MM.1S (cell line): Measurements from ENCODE around the gene MYLK4.

Experiments used
- DNase-seq: peaks from one replicate; pipeline ENCODE4 v3.0.0-alpha.2; 2015
- H2AFZ ChIP-seq: fragments of 300-600 bp; sonication (generic); 2 replicates; pipeline ENCODE4 v1.6.0; 2016; ENCODE audit warnings: antibody characterized with exemption, low read length
- H3F3A ChIP-seq: fragments of 300-600 bp; sonication (generic); 2 replicates; pipeline ENCODE4 v1.6.1; 2016; ENCODE audit warnings: mild to moderate bottlenecking, antibody characterized with exemption, low read length, moderate library complexity, mixed read lengths; ENCODE audit not compliant: insufficient read depth
- H3K27ac ChIP-seq: fragments of 300-600 bp; sonication (generic); 2 replicates; pipeline ENCODE4 v1.5.1; 2016; ENCODE audit warnings: mild to moderate bottlenecking, low read length
- H3K27me3 ChIP-seq: fragments of 300-600 bp; sonication (generic); replicated peaks from 2 replicates; pipeline ENCODE4 v1.6.0; 2016; ENCODE audit warnings: low read length; ENCODE audit not compliant: insufficient read depth
- H3K36me3 ChIP-seq: fragments of 300-600 bp; sonication (generic); replicated peaks from 2 replicates; pipeline ENCODE4 v1.6.1; 2016; ENCODE audit warnings: mild to moderate bottlenecking, low read length, mixed read lengths; ENCODE audit not compliant: insufficient read depth
- H3K4me1 ChIP-seq: fragments of 300-600 bp; sonication (generic); 2 replicates; pipeline ENCODE4 v1.6.1; 2016; ENCODE audit warnings: low read length, mixed read lengths
- H3K4me2 ChIP-seq: fragments of 300-600 bp; sonication (generic); 2 replicates; pipeline ENCODE4 v1.6.0; 2016; ENCODE audit warnings: low read depth, low read length
- H3K4me3 ChIP-seq: fragments of 300-600 bp; sonication (generic); 2 replicates; pipeline ENCODE4 v1.5.1; 2016; ENCODE audit warnings: low read length, mixed read lengths
- H3K79me2 ChIP-seq: fragments of 300-600 bp; sonication (generic); 2 replicates; pipeline ENCODE4 v1.6.1; 2016; ENCODE audit warnings: mixed run types, low read length, mixed read lengths
- H3K9ac ChIP-seq: fragments of 300-600 bp; sonication (generic); 2 replicates; pipeline ENCODE4 v1.6.1; 2016; ENCODE audit warnings: low read length, mixed read lengths
- H3K9me2 ChIP-seq: fragments of 300-600 bp; sonication (generic); replicated peaks from 2 replicates; pipeline ENCODE4 v1.6.1; 2016; ENCODE audit warnings: mild to moderate bottlenecking, low read length, mixed read lengths; ENCODE audit not compliant: insufficient read depth
- H3K9me3 ChIP-seq: fragments of 300-600 bp; sonication (generic); replicated peaks from 2 replicates; pipeline ENCODE4 v1.6.1; 2016; ENCODE audit warnings: mild to moderate bottlenecking, low read length, mixed read lengths; ENCODE audit not compliant: insufficient read depth
- H4K20me1 ChIP-seq: fragments of 300-600 bp; sonication (generic); 2 replicates; pipeline ENCODE4 v1.6.1; 2016; ENCODE audit warnings: mild to moderate bottlenecking, low read length, moderate library complexity, mixed read lengths; ENCODE audit not compliant: insufficient read depth
- EZH2 ChIP-seq: fragments of 300-600 bp; sonication (generic); optimal IDR thresholded peaks from 2 replicates; pipeline ENCODE3; 2017; ENCODE audit warnings: low read depth, mild to moderate bottlenecking, antibody characterized with exemption, low read length, mixed read lengths
- EZH2phosphoT487 ChIP-seq: fragments of 300-600 bp; sonication (generic); IDR thresholded peaks from 2 replicates; pipeline ENCODE4 v1.6.1; 2018; ENCODE audit warnings: antibody characterized with exemption, low read length
- TF ChIP-seq, protein P1 (sequence below): fragments of 300-600 bp; sonication (generic); IDR thresholded peaks from 2 replicates; pipeline ENCODE4 v1.5.1; 2016; ENCODE audit warnings: antibody characterized with exemption, low read length, mixed read lengths

Gene MYLK4

GRCh38 chr6:2741756-2742155, 9.0 kb downstream of the MYLK4 start:
- H3K4me2 ChIP-seq, result no peak overlapping the region
- H3F3A ChIP-seq, result no peaks in the 10 kb centered on the region
- H3K27ac ChIP-seq, result no peak overlapping the region
- no peaks in the 10 kb centered on the region for H3K36me3 ChIP-seq
- no peaks in the 10 kb centered on the region for H3K9me2 ChIP-seq
- H3K4me1 ChIP-seq, result no peaks in the 10 kb centered on the region
- no peak overlapping the region for H3K4me3 ChIP-seq
- DNase-seq, result no peak
- no peak overlapping the region for H3K9ac ChIP-seq
- no peaks in the 10 kb centered on the region for H3K9me3 ChIP-seq
- TF ChIP-seq EZH2 (no peak), EZH2phosphoT487 (no peak)
- TF ChIP-seq, protein P1, sequence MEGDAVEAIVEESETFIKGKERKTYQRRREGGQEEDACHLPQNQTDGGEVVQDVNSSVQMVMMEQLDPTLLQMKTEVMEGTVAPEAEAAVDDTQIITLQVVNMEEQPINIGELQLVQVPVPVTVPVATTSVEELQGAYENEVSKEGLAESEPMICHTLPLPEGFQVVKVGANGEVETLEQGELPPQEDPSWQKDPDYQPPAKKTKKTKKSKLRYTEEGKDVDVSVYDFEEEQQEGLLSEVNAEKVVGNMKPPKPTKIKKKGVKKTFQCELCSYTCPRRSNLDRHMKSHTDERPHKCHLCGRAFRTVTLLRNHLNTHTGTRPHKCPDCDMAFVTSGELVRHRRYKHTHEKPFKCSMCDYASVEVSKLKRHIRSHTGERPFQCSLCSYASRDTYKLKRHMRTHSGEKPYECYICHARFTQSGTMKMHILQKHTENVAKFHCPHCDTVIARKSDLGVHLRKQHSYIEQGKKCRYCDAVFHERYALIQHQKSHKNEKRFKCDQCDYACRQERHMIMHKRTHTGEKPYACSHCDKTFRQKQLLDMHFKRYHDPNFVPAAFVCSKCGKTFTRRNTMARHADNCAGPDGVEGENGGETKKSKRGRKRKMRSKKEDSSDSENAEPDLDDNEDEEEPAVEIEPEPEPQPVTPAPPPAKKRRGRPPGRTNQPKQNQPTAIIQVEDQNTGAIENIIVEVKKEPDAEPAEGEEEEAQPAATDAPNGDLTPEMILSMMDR, result no peak
- no peak overlapping the region for H2AFZ ChIP-seq
- no peaks in the 10 kb centered on the region for H4K20me1 ChIP-seq
- H3K27me3 ChIP-seq, result no peaks in the 10 kb centered on the region
- no peaks in the 10 kb centered on the region for H3K79me2 ChIP-seq

DNA sequence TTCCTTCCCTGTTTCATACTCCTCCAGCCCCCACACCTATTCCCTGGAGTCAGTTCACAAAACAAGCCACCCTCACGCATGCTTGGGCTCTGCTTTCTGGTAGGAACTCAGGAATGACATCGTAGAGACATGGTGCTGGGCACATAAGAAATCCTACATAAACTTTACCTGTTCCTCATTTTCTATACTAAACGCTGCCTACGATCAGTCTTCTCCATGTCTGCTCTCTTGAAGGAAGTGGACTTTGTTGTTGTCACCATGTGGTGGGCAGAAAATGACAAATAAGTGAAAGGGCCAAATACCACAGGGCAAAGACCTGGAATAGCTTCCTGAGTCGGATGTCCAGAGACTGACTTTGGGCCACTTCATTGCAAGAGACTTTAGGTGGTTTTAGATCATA, 10.1 kb downstream of the MYLK4 start:
- Histone ChIP-seq H3K4me3 (no peak overlapping the region), H3K27me3 (no peaks in the 10 kb centered on the region), H2AFZ (no peak overlapping the region), H3K4me2 (no peak overlapping the region), H3K9me3 (no peaks in the 10 kb centered on the region), H3K79me2 (no peaks in the 10 kb centered on the region), H3K9me2 (no peaks in the 10 kb centered on the region), H4K20me1 (no peaks in the 10 kb centered on the region), H3K36me3 (no peaks in the 10 kb centered on the region), H3K9ac (no peak overlapping the region), H3F3A (no peaks in the 10 kb centered on the region), H3K27ac (no peak overlapping the region), H3K4me1 (no peaks in the 10 kb centered on the region)
- no peak for DNase-seq
- no peak for TF ChIP-seq EZH2
- no peak for TF ChIP-seq EZH2phosphoT487
- TF ChIP-seq, protein P1, result no peak

DNA sequence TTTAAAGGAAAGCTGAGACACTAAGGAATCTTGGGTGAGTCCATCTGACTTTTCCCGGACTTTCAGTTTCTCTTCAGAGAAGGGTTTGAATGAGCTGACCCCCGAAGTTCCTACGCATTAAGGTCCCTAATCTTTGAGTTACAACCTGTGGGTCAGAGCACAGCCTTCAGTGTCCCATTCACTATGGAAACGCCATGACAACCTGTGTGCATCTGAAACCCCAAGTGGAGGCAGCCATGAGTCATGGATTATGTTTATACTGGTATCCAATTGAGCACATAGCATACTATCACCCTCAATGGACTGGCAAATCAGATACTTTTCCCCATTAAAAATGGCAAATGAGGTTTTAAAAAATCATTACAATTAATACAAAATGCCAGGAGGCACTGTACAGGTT, 11.4 kb downstream of the MYLK4 start:
- Histone ChIP-seq H3K9me2 (no peaks in the 10 kb centered on the region), H3K27ac (no peak overlapping the region), H3K4me3 (no peak overlapping the region), H3K4me1 (no peaks in the 10 kb centered on the region), H3K9ac (no peak overlapping the region), H3K79me2 (no peaks in the 10 kb centered on the region), H4K20me1 (no peaks in the 10 kb centered on the region), H2AFZ (no peak overlapping the region), H3K27me3 (no peaks in the 10 kb centered on the region), H3K9me3 (no peaks in the 10 kb centered on the region), H3K36me3 (no peaks in the 10 kb centered on the region), H3F3A (no peaks in the 10 kb centered on the region), H3K4me2 (no peak overlapping the region)
- DNase-seq, result no peak
- TF ChIP-seq EZH2, result no peak
- TF ChIP-seq EZH2phosphoT487, result no peak
- TF ChIP-seq, protein P1, result no peak
